Keratinocyte (primary cell): ENCODE data around the gene GNG2.

Experiments used
- EZH2 ChIP-seq: IDR thresholded peaks from one replicate; pipeline ENCODE4 v1.6.1; 2012; ENCODE audit warnings: inconsistent platforms, mild to moderate bottlenecking, low read length, moderate library complexity
- TF ChIP-seq, protein P1 (sequence below), 3 experiments: IDR thresholded peaks in 1 of 3; conservative IDR thresholded peaks in 1 of 3; optimal IDR thresholded peaks in 1 of 3; 2 replicates in 2 of 3; 3 replicates in 1 of 3; pipeline versions ENCODE3 to v1.5.1; 2011; ENCODE audit warnings: low read length in 3 of 3, mild to moderate bottlenecking in 3 of 3, moderate library complexity in 2 of 3, control low read depth in 1 of 3, inconsistent platforms in 1 of 3; ENCODE audit not compliant: insufficient read depth in 2 of 3; ENCODE audit errors: extremely low read depth in 1 of 3

DNA sequence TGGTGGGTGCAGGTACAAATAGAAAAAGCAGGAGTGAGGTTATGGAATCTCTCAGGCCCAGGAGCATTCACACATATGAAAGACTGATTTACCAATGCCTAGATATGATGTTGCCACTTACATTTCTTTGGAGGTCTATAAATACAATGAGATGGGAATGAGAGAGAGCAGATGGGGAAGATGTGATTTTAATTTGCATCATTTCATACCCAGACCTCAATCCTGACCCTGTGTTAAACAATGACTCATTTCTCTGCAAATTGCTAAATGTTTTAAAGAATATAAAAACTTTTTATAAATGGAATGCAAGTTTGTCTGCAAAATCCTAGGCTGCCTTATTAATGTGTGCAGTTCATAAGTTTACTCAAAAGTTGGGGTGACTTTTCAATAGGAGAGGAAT is 38.6 kb upstream of the GNG2 start:
- TF ChIP-seq, protein P1, sequence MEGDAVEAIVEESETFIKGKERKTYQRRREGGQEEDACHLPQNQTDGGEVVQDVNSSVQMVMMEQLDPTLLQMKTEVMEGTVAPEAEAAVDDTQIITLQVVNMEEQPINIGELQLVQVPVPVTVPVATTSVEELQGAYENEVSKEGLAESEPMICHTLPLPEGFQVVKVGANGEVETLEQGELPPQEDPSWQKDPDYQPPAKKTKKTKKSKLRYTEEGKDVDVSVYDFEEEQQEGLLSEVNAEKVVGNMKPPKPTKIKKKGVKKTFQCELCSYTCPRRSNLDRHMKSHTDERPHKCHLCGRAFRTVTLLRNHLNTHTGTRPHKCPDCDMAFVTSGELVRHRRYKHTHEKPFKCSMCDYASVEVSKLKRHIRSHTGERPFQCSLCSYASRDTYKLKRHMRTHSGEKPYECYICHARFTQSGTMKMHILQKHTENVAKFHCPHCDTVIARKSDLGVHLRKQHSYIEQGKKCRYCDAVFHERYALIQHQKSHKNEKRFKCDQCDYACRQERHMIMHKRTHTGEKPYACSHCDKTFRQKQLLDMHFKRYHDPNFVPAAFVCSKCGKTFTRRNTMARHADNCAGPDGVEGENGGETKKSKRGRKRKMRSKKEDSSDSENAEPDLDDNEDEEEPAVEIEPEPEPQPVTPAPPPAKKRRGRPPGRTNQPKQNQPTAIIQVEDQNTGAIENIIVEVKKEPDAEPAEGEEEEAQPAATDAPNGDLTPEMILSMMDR (optimal IDR thresholded peaks at IDR 0.05 in 1 of 3, IDR thresholded peaks at IDR 0.05 in 1 of 3, conservative IDR thresholded peaks at IDR 0.05 in 1 of 3; ENCODE audit: extremely low read depth in 1 of 3, insufficient read depth in 2 of 3, low read length in 3 of 3): no peak
- no peak for TF ChIP-seq EZH2
